Right cardiac atrium (tissue), 5 donors: Measurements from ENCODE around the gene WDR33. TPM values are rescaled to one million over a fixed set of nuclear protein-coding genes. Genes with fewer than 3 reads are reported as not detected.

Experiments
- ATAC-seq, 2 donors: fragments of 200-7000 bp; cut with Tn5 transposase; one replicate each; pipeline versions ENCODE4 v1.8.0 to v1.9.1; 2020; ENCODE audit warnings: moderate library complexity in 2 of 2, mild to moderate bottlenecking in 1 of 2
- DNase-seq, 3 donors: peaks; one replicate each; pipeline ENCODE4 v3.0.0-alpha.2; 2020
- H3K27ac ChIP-seq: one replicate; pipeline ENCODE4 v1.5.1; 2013; ENCODE audit warnings: mild to moderate bottlenecking, low read length, control low read depth, moderate library complexity
- H3K27me3 ChIP-seq: one replicate; pipeline ENCODE4 v1.6.1; 2013; ENCODE audit not compliant: control insufficient read depth, insufficient read depth
- H3K4me1 ChIP-seq: one replicate; pipeline ENCODE4 v1.6.1; 2013; ENCODE audit warnings: low read length; ENCODE audit not compliant: control insufficient read depth, insufficient read depth
- H3K4me3 ChIP-seq: one replicate; pipeline ENCODE4 v1.5.1; 2013; ENCODE audit warnings: low read length, control low read depth
- H3K9me3 ChIP-seq: one replicate; pipeline ENCODE4 v1.6.1; 2013; ENCODE audit warnings: low read length; ENCODE audit not compliant: control insufficient read depth
- WGBS: extraction: QIAGEN DNeasy Blood & Tissue Kit; methylation state at CpG from one replicate; pipeline ENCODE4 v1.1.7; 2013; 5-methylcytosine and 5-hydroxymethylcytosine counted together
- intact Hi-C, 4 donors: fragments of 100-400 bp; cut with DNase I; formaldehyde crosslinking; loops; one replicate each; pipeline versions ENCODE4 v1.11.0 to v1.14.0; 2022 to 2023
- long read RNA-seq, 4 donors: library from polyadenylated mRNA; unstranded; transcript quantifications; one replicate each; pipeline ENCODE4 v2.0.0, GENCODE V29; 2020 to 2021
- polyA plus RNA-seq: library from polyadenylated mRNA; stranded (reverse); fragments of 200-250 nt; gene quantifications from one replicate; pipeline ENCODE4 v1.2.3, GENCODE V29; 2013
- total RNA-seq, 4 donors: library from RNA; stranded (reverse); fragmentation: NEBNext Ultra II Directional; extraction: Animal tissue kit (Norgen Biotek cat#: 25700); gene quantifications; one replicate each; pipeline ENCODE4 v1.2.1, GENCODE V29; 2021
- donor health status: healthy with polysubstance abuse.
- donor health status: DM: no; HTN: yes; CAD: no.
- donor health status: DM: no; HTN: no; CAD: no.
- donor health status: DM: no; HTN: yes; CAD: no; lungs with severe emphysema.
- donor health status: DM: yes; HTN: yes; CAD: no.

The WDR33 gene
- total RNA-seq, result 10 to 100 TPM; 36.7 to 45.7 (median 41.4) TPM
- polyA plus RNA-seq, result 12.7 TPM
- long read RNA-seq, donor 1, full-length matches to known transcripts, result 13 of 66 reads
- long read RNA-seq, donor 1, partial matches to known transcripts, result 37 of 66 reads
- long read RNA-seq, donor 1, other reads (novel, unspliced or antisense), result 16 of 66 reads
- long read RNA-seq, donor 2, full-length matches to known transcripts, result 15 of 30 reads
- long read RNA-seq, donor 2, partial matches to known transcripts, result 9 of 30 reads
- long read RNA-seq, donor 2, other reads (novel, unspliced or antisense), result 6 of 30 reads
- long read RNA-seq, donor 3, full-length matches to known transcripts, result 26 of 125 reads
- long read RNA-seq, donor 3, partial matches to known transcripts, result 77 of 125 reads
- long read RNA-seq, donor 3, other reads (novel, unspliced or antisense), result 22 of 125 reads
- long read RNA-seq, donor 4, full-length matches to known transcripts, result 12 of 23 reads
- long read RNA-seq, donor 4, partial matches to known transcripts, result 5 of 23 reads
- long read RNA-seq, donor 4, other reads (novel, unspliced or antisense), result 6 of 23 reads

GRCh38 chr2:127810619-127811396, at the start of gene WDR33:
TSS of gene WDR33 (minus strand) at chr2:127811171. CDS start at chr2:127770981, 40,190 bp downstream.
- no peaks in the 10 kb centered on the region for H3K9me3 ChIP-seq
- H3K27me3 ChIP-seq, result no peaks in the 10 kb centered on the region
- intact Hi-C loops, result no loop called here
- H3K27ac ChIP-seq, result peak within 1 kb of the TSS; percentile 90
- ATAC-seq (peak; percentile 99), DNase-seq (peak; percentile 91 to 96 (median 95))
- WGBS, result under 1% methylated on average over 62 of the region's 62 CpGs
- peaks cover 2% of the 10 kb centered on the region for H3K4me1 ChIP-seq
- H3K4me3 ChIP-seq, result peak within 1 kb of the TSS; percentile 84

GRCh38 chr2:127860130-127860529, 49.2 kb upstream of the WDR33 start:
- Histone ChIP-seq H3K9me3 (no peaks in the 10 kb centered on the region), H3K27ac (no peak overlapping the region), H3K27me3 (no peaks in the 10 kb centered on the region), H3K4me1 (peaks cover 1% of the 10 kb centered on the region), H3K4me3 (no peak overlapping the region)
- intact Hi-C loops, result no loop called here
- 41% methylated on average over 5 of the region's 5 CpGs for WGBS
- ATAC-seq (no peak), DNase-seq (no peak)

GRCh38 chr2:127859712-127860085, 48.7 kb upstream of the WDR33 start:
- ATAC-seq, result no peak

GRCh38 chr2:127857265-127857808, 46.4 kb upstream of the WDR33 start:
- ATAC-seq (peak in 1 of 2 donors; percentile 7), DNase-seq (no peak)
- 3% methylated on average over 18 of the region's 18 CpGs for WGBS
- H3K4me3 ChIP-seq, result peak overlapping the region; percentile 59
- intact Hi-C loops, result no loop called here
- no peaks in the 10 kb centered on the region for H3K27me3 ChIP-seq
- H3K4me1 ChIP-seq, result peaks cover 1% of the 10 kb centered on the region
- H3K9me3 ChIP-seq, result no peaks in the 10 kb centered on the region
- H3K27ac ChIP-seq, result no peak overlapping the region

More at GRCh38 chr2:127859712-127860085, 48.7 kb upstream of the WDR33 start:
- intact Hi-C loops, result no loop called here
- Histone ChIP-seq H3K9me3 (no peaks in the 10 kb centered on the region), H3K4me3 (no peak overlapping the region), H3K27me3 (no peaks in the 10 kb centered on the region), H3K4me1 (peaks cover 1% of the 10 kb centered on the region), H3K27ac (no peak overlapping the region)
- peak in 2 of 3 donors; percentile 53 to 56 for DNase-seq
- 28% methylated on average over 8 of the region's 8 CpGs for WGBS

GRCh38 chr2:127853671-127854070, 42.7 kb upstream of the WDR33 start:
- intact Hi-C loops, result no loop called here

GRCh38 chr2:127852388-127852787, 41.4 kb upstream of the WDR33 start:
- Histone ChIP-seq H3K27me3 (no peaks in the 10 kb centered on the region), H3K4me1 (no peaks in the 10 kb centered on the region), H3K9me3 (no peaks in the 10 kb centered on the region), H3K27ac (no peak overlapping the region), H3K4me3 (no peak overlapping the region)
- intact Hi-C loops, result no loop called here
- ATAC-seq (no peak), DNase-seq (no peak)
- WGBS, result 97% methylated on average over 8 of the region's 8 CpGs

More at GRCh38 chr2:127853671-127854070, 42.7 kb upstream of the WDR33 start:
- no peak overlapping the region for H3K4me3 ChIP-seq
- no peaks in the 10 kb centered on the region for H3K27me3 ChIP-seq
- 89% methylated on average over 4 of the region's 4 CpGs for WGBS
- no peak overlapping the region for H3K27ac ChIP-seq
- H3K9me3 ChIP-seq, result no peaks in the 10 kb centered on the region
- DNase-seq, result no peak
- ATAC-seq, result no peak
- H3K4me1 ChIP-seq, result no peaks in the 10 kb centered on the region

GRCh38 chr2:127847931-127848330, 37.0 kb upstream of the WDR33 start:
- no peaks in the 10 kb centered on the region for H3K4me1 ChIP-seq
- DNase-seq, result no peak
- H3K9me3 ChIP-seq, result no peaks in the 10 kb centered on the region
- no peaks in the 10 kb centered on the region for H3K27me3 ChIP-seq
- WGBS, result 85% methylated on average over 7 of the region's 7 CpGs
- intact Hi-C loops, result no loop called here
- no peak for ATAC-seq
- no peak overlapping the region for H3K27ac ChIP-seq
- no peak overlapping the region for H3K4me3 ChIP-seq

- DNase-seq, result peak in 1 of 3 donors; percentile 75
- 63% methylated on average over 4 of the region's 4 CpGs for WGBS
Measured at GRCh38 chr2:127844973-127845372, 34.0 kb upstream of the WDR33 start.

GRCh38 chr2:127843677-127844076, 32.7 kb upstream of the WDR33 start:
- DNase-seq (no peak), ATAC-seq (no peak)
- intact Hi-C loops, result no loop called here
- Histone ChIP-seq H3K4me3 (no peak overlapping the region), H3K4me1 (no peaks in the 10 kb centered on the region), H3K27ac (no peak overlapping the region), H3K27me3 (no peaks in the 10 kb centered on the region), H3K9me3 (no peaks in the 10 kb centered on the region)
- WGBS, result 97% methylated on average over 6 of the region's 6 CpGs

More at GRCh38 chr2:127844973-127845372, 34.0 kb upstream of the WDR33 start:
- Histone ChIP-seq H3K27me3 (no peaks in the 10 kb centered on the region), H3K4me1 (no peaks in the 10 kb centered on the region), H3K4me3 (no peak overlapping the region), H3K27ac (no peak overlapping the region), H3K9me3 (no peaks in the 10 kb centered on the region)
- peak; percentile 41 to 81 for ATAC-seq
- intact Hi-C loops, result no loop called here

GRCh38 chr2:127841466-127842178, 30.7 kb upstream of the WDR33 start:
- ATAC-seq (no peak), DNase-seq (no peak)
- H3K4me1 ChIP-seq, result no peaks in the 10 kb centered on the region
- H3K9me3 ChIP-seq, result no peaks in the 10 kb centered on the region
- intact Hi-C loops, result no loop called here
- no peaks in the 10 kb centered on the region for H3K27me3 ChIP-seq
- no peak overlapping the region for H3K27ac ChIP-seq
- WGBS, result 78% methylated on average over 20 of the region's 20 CpGs
- H3K4me3 ChIP-seq, result no peak overlapping the region
